DOHH2 (cell line): Measurements from ENCODE around the gene PLEKHA3.

Experiments used
- EZH2phosphoT487 ChIP-seq: fragments of 200-600 bp; sonication (generic); IDR thresholded peaks from 2 replicates; pipeline ENCODE4 v1.6.1; 2017; ENCODE audit warnings: borderline replicate concordance, mild to moderate bottlenecking, antibody characterized with exemption, low read length, moderate library complexity, mixed read lengths
- TF ChIP-seq, protein P1 (sequence below): fragments of 200-600 bp; sonication (generic); IDR thresholded peaks from one replicate; pipeline ENCODE4 v1.5.1; 2014; ENCODE audit warnings: antibody characterized with exemption, mild to moderate bottlenecking, low read depth, low read length; ENCODE audit not compliant: poor library complexity, severe bottlenecking

DNA sequence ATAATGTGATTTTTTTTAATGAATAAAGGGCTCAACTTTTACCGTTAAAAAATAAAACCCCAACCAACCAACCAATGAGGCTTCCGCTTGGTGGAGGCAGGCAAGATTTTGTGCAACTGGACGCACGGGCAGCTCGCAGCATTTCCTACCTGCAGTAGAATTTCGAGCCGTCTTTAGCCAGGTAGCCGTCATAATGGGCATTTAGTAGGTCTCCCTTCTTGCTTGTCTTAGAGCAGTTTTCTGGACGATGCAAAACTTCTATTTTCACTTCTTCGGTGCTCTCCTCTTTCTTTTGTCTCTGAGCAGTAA is 2.2 kb upstream of the PLEKHA3 start:
- TF ChIP-seq, protein P1, sequence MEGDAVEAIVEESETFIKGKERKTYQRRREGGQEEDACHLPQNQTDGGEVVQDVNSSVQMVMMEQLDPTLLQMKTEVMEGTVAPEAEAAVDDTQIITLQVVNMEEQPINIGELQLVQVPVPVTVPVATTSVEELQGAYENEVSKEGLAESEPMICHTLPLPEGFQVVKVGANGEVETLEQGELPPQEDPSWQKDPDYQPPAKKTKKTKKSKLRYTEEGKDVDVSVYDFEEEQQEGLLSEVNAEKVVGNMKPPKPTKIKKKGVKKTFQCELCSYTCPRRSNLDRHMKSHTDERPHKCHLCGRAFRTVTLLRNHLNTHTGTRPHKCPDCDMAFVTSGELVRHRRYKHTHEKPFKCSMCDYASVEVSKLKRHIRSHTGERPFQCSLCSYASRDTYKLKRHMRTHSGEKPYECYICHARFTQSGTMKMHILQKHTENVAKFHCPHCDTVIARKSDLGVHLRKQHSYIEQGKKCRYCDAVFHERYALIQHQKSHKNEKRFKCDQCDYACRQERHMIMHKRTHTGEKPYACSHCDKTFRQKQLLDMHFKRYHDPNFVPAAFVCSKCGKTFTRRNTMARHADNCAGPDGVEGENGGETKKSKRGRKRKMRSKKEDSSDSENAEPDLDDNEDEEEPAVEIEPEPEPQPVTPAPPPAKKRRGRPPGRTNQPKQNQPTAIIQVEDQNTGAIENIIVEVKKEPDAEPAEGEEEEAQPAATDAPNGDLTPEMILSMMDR = no peak
- TF ChIP-seq EZH2phosphoT487 = no peak
